ENCODE results near the gene IGF2BP2.

The IGF2BP2 gene

GRCh38 chr3:185778821-185779220 lies 46.0 kb downstream of the IGF2BP2 start:
- no peak for TF ChIP-seq CTCF (IDR thresholded peaks at IDR 0.05)

- TF ChIP-seq CTCF (IDR thresholded peaks at IDR 0.05): no peak
Observed at GRCh38 chr3:185778094-185778493, 46.7 kb downstream of the IGF2BP2 start.

DNA sequence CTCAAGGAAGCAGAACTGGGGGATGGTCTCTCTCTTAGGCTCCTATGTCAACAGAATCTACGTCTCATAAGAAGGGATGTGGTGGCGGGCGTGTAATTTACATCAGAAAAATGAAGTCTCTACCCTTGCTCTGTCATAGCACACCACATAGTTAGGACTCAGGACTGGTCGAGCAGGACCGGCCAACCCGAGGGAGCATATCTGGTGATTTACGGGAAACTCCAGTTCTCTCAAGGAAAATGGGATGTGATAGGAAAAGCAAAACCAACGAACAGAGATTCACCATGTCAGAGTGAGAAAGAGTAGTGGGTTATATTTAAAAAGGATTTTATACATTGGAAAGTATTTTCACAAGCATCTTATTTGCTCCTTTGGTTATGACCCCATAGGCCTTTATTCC lies 54.7 kb downstream of the IGF2BP2 start:
- no peak for TF ChIP-seq CTCF (IDR thresholded peaks at IDR 0.05)

GRCh38 chr3:185768578-185768982 lies 56.3 kb downstream of the IGF2BP2 start:
- TF ChIP-seq CTCF (IDR thresholded peaks at IDR 0.05): peak; percentile 72

GRCh38 chr3:185767002-185767688 lies 57.7 kb downstream of the IGF2BP2 start:
- TF ChIP-seq CTCF (IDR thresholded peaks at IDR 0.05): no peak

DNA sequence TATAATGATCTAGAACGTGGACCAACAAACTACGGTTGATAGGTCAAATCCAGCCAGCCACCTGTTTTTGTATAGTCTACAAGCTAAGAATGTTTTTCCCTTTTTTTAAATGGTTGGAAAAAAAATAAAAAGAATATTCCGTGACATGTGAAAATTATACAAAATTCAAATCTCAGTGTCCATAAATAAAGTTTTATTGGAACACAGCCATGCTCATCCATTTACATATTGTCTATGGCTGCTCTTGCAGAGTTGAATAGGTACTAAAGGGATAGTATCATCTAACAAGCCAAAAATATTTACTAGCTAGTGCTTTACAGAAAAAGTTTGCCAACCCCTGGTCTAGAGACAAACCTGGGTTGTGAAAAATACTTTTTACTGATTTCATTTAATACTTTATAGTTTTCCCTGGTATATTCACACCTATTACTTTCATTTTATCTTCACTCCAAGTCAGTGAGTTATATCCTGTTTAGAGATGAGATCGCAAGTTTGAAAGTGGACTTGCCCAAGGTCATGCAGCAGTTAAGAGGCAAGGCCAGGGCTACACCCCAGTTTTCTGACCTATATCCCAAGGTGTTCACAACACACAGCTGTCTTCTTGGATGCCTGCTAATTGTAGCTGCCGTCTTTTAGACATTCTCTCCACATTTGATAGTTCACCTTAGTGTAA lies 58.4 kb downstream of the IGF2BP2 start:
- no peak for TF ChIP-seq CTCF (IDR thresholded peaks at IDR 0.05)

GRCh38 chr3:185764980-185765370 lies 59.9 kb downstream of the IGF2BP2 start:
- TF ChIP-seq CTCF (IDR thresholded peaks at IDR 0.05): no peak
